Cerebellar cortex (tissue), 1 donor: ENCODE measurements around the gene GPR161.

Source experiments
- DNase-seq: peaks from one replicate; pipeline ENCODE4 v3.0.0-alpha.2; 2015; ENCODE audit warnings: low spot score

Gene GPR161

DNA sequence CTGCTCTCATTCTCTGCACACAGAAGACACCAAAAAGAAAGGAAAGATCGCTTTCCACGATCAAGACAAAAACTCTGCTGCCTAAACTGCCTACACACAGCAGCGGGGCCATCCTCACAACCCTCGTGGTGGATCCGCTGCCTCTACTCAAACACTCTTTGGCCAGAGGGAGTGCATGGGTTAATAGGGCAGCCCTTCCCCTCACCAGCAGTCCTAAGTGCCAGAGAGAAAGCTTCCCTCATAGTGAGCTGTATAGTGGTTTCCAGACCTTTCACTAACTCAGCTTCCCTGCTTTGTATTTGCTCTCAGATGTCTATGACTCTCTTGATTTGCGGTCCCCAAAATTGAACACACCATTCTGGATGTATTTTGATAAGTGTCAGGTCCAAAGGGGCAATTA is 30.9 kb downstream of the GPR161 start:
- no peak for DNase-seq

DNA sequence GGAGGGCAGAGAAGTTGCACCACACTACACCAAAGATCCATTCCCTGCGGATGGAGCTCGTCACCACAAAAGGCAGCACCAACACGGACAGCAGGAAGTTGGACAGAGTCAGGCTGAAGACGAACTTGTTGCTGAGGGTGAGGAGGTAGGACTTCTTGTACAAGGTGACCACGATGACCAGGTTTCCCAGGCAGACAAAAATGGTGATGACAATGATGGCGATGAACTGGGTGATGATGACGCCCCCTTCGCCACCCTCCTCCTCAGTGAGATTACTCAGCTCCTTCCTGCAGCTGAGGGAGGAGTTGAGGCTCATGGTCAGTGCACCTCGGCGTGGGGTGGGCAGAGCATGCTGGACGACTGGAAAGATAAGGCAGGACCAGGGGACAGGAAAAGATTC is 32.2 kb downstream of the GPR161 start:
- no peak for DNase-seq

DNA sequence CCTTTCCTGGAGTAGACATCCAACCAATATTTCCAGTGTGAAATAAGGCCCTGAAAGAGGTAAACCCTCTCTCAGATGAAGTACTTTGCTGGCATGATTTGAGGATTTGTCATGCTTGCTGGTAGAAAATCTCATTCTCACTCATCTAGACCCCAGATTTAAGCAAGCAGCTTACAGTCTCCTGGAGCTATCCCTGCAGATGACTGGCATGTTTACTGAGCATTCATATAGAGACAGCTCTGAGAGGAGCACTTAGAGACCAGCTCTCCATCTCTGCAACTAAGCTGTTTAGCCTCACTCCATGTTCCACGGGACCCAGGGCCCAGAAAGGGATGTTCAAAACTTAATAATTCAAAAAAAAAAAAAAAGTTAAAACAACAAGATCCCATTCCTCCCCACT is 34.2 kb downstream of the GPR161 start:
- DNase-seq: no peak

DNA sequence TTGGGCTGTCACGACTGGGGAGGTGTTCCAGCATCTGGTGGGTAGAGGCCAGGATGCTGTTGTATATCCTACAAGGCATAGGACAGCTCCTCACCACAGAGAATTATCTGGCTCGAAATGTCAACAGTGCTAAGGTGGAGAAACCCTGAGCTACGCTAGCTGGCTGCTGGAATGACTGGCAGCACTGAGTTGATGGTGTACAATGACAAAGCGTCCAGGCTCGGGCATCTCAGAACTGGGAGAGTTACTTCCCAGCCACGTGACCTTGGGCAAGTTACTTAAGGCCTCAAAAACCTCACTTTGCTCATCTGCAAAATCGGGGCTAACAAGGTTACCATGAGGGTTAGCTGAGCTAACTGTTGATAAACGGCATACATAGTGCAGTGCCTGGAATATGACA is 35.4 kb downstream of the GPR161 start:
- no peak for DNase-seq

DNA sequence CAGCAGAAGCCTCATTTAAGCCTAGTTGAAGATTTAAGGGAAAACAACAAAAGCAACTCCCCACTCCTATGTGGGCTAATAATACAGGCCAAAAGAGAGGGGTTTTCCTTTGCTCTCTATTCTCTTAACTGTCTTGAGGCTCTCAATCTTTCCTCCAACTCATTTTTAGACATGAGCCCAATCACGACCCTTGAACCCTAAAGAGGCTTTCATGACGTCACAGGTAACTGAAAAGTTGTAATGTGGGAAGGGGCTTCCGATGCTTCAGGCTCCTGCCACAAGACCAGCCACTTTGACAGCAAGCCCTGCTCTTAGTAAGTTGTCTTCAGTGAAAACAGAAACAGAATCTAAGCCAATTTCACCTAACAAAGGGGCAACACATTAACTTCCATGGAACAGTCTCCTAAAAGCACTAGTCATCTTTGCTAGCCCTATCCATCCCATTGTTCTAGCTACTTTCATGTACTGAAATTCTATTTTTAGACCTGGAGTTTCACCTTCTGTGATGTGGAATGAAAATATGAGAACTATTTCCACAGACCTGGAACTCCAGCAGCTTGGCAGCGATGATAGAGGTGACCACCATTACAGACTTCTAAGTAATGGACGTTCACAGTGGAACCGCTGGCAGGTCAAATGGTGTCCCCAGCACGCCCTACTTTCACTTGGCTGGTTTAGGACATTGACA is 36.3 kb downstream of the GPR161 start:
- no peak for DNase-seq

DNA sequence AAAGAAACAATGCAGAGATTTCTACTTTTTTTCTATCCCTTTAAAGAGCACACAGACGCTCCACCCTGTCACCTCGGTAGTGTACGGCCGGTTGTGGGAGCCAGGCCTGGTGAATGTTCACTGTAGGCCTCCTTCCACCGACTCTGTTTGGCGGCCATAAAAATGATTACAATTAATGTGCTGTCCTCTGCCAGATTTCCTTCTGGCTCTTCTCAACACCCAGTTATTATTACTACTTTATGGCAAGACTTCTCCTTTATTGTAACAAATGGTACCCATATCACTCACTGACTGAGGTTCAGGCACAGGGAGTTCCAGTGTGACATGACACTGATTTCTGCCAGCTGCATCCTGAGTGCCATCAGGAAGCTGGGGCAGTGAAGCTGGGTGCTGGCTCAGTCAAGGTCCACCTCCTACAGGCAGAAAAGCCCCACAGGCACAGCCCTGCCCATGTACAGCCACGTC is 37.4 kb downstream of the GPR161 start:
- DNase-seq: no peak

DNA sequence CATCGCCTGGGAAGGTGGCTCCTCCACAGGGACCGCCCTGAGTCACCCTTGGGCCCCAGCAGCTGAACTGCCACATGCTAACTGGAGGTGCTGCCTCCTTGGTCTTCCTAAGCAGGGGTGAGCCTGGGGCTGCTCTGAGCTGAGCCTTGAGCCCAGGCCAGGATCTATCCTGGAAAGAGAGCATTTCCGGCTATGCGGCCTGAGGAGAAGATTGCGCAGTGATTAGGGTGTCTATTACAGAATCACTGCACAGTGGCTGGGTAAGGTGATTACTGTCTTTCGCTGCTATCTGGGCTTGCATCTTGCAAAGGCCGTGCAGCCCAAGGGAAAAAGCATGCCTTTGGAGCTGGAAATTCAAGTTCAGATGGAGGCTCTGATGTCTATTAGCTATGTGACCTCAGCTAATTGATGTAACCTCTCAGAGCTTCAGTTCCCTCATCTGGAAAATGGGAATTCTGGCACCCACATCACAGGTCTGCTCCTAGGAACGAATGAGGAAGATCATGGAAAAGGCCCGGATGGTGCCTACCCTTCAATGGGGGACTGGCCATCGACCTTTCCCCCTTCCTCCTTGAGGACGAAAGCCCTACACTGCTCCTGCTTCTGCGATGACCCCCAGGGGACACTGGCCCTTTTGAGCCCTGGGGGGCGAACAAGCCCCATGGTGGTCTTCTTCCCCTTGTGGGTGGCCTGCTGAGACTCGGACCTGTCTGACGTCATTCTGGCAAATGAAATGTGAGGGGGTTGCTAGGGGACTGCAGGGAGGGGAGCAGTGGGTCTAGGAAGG is 38.0 kb downstream of the GPR161 start:
- DNase-seq: no peak

DNA sequence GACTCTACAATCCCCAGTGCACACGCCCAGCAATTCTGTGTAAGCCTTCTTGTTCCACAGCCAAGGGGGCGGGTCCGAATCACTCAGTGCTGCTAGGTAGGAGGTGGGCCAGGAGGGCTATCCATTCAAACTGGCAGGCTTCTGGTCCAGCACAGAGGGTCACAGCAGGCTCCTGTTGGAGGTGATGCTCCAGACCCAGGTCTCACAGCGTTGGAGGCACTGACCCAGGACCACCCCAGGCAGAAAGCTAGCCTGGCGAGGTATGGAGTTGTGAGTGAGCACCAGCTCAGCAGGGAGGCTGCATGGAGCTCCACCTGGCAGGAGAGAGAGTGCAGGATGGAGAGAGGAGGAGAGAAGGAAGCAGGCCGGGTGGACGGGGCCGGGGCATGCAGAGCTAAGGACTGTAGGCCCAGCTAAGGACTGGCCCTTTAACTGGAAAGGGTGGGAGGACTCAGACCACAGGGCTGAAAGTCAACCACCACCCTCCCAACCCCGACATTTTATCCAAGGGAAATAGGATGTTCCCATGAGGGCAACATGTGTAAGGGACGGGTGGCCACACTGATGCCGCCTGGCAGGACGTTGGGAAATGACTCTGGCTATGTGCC is 38.7 kb downstream of the GPR161 start:
- no peak for DNase-seq

DNA sequence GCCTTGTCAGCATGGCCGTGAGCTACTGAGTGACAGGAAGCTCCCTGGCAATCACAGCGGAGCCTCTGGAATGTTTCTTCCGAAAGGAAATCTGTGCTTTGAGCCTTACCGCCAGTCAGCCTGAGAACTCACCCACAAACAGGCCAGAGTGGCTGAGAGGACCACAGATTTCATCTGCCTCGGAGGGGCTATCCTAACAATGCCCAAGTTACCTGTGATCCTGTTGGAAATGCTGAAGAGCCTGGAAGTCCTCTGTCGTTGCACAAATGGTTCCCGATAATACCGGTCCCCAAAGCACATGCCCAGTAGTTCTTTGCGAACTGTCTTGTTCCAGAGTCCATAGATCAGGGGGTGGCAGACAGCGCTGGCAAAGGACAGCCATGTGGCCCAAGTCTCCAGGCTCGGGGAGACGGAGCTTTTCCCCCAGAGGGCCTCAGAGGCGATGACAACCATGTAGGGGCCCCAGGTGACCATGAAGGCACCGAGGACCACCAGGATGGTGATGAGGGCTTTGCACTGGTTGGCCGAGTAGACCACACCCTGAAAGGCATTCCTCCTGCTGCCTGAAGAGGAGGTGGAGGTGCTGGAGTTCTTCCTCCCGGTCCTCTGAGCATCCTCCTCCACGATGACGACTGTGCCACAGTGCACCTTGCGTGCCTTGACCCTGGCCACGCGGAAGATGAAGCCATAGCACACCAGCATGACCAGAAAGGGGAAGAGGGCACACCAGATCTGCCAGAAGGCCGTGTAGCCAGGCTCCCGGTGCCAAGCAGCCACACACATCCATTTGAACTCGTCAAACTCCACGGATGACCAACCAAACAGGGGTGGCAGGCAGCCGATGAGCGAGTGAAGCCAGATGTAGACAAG is 40.2 kb downstream of the GPR161 start:
- no peak for DNase-seq

DNA sequence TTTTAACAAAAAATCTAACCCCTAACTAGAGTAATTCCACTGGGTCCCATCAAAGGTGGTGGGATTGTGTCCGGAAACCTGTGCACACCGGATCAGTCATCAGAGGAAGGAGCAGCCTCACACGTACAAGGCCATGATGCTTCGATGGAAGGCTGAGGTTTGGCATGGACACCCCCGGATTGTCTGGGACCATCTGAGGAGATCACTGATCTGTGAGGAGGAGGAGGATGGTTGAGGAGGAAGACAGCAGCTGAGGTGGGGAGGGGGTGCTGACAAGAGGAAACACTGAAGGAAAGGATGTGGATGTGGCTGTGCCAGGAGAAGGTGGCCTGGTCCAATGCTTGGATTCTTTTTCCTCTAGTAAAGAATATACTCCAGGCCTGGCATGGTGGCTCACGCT is 41.3 kb downstream of the GPR161 start:
- DNase-seq: no peak

DNA sequence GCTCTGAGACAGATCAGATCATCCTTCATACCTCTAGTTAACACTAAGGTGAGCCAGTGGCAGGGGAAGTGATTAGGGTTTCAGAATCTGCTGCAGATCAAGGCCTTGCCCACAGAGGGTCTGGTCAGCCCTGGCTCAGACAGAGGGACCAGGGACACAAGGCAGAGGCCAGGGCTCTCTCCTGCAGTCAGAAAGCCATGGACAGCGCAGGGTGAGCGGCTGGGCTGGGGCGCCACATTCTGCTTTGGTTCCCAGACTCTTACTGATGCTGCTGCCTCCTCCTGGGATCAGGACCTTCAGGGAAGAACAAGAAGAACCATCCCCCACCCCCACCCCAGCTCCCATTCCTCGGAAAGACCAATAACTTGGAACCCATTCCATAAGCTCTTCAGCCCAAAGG is 43.1 kb downstream of the GPR161 start:
- DNase-seq: no peak

DNA sequence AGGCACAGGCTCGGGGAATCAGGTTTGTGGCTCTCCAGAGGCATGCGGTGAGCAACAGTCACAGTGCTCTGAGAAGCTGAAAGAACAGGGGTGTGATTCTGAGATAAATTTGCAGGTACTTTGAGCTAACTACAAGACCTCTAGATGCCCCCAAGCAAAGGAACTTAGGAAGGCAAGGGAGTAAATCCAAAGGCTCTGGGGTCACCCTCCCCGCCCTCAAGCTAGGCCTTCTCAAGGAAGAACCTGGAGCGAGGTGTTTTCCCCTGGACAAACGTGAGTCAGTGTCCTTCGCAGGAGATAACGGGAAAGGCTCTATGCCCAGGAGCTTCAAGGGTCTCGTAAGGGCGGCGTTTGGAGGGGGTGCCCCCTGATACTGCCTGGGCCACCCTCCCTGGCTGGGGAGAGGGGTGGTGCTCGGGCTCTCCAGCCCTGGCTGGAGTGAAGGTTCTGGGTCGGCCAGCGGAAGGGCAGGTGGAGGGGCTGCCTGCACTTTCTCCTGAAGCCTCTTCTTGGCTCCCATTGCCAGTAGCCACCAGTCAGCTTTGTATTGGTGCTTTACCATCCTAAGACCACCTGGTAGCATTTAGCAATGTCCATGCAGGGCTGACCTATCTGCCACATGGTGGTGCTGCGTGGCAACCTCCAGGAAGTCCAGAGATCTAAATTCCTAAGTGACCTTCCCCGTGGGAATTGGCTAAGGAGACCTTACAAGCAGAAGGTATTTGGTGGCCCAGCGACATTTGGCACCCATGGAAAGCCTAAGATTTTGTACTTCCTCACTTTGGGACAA is 44.0 kb downstream of the GPR161 start:
- DNase-seq: peak; percentile 49

DNA sequence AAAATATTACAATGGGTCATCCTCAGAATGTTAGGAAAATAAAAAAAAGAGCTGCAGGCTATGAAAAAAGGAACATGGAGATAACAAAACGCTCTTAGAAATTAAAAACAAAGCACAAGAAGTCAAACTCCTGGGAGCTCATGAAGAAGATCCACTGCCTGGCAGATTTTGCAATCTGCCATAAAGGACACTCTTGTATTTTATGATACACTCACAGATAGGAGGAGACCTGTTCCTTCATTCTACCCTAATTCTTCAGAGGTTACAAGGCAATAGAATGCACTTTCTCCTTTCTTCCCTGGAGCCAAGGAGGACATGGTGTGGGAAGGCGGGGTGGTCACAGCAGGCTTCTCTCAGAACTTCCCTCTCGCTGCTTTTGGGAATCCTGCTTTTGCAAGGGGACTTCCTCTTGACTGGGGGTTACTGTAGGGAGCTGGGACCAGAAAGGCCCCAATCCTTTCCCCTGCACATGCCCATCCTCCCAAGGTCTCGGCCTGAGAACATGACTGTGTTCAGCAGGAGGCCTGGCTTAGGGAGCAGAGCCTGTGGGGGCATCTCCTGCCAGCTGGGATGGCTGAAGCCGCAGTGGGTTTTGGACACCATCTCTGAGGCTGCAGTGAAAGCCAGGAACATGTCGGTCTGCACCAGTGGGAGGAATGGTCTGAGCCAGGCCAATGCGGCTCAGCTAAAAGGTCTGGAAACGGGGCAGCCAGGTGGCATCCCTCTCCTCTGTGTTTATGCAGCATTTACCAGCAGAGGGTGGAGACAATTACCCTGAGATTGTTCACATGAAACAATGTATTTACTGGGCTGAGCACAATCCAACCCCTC is 44.8 kb downstream of the GPR161 start:
- DNase-seq: peak; percentile 82

DNA sequence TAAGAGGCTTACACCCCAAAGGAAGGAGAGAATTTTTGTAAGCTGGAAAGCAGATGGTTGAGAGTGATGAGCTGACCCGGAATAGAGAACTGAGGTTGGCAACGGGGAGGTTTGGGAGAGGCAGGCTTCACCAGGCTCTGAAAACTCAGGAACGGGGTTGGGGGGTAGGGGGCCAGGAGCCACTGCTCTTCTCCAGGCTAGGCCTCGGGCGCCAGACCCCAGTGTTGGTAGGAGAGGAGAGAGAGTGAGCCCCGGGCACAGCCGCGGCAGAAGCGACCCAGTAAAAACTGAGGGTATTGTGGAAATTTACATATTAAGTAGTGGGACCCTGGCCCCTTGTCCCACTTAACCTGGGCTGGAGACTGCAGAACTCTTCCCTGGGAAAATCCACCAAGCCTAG is 45.7 kb downstream of the GPR161 start:
- no peak for DNase-seq

DNA sequence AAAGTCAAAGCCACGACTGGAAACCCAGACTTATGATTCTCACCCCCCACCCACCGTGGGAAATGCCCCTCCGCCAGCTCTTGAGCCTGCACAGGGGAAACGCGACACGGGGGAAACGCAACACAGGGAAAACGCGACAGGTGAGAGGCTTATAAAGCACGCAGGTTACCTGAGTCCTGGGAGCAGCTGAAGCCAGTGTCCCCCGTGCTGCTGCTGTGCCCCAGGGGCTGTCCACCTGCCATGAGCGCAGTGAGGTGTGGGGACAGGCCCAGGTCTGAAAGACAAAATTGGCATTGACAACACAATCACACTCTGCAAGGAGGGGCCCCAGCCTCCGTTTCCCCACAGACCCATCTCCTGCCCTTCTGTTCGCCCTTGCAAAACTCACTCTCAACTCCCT is 46.3 kb downstream of the GPR161 start:
- DNase-seq: no peak

DNA sequence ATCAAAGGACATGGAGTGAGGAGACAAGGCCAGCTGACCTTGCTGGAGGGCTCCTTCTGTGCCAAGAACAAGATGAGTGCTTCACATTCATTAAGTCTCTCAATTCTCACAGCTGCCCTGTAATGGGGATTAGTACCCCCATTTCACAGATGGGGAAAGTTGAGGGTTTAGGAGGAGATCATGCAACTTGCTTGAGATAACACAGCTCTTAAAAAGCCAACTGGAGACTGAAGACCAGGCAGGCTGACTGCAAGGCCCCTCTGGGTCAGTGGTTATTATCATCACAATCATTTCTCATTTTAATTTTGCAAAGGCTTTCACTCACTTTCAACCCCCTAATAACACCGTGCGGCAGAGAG is 46.8 kb downstream of the GPR161 start:
- DNase-seq: no peak

DNA sequence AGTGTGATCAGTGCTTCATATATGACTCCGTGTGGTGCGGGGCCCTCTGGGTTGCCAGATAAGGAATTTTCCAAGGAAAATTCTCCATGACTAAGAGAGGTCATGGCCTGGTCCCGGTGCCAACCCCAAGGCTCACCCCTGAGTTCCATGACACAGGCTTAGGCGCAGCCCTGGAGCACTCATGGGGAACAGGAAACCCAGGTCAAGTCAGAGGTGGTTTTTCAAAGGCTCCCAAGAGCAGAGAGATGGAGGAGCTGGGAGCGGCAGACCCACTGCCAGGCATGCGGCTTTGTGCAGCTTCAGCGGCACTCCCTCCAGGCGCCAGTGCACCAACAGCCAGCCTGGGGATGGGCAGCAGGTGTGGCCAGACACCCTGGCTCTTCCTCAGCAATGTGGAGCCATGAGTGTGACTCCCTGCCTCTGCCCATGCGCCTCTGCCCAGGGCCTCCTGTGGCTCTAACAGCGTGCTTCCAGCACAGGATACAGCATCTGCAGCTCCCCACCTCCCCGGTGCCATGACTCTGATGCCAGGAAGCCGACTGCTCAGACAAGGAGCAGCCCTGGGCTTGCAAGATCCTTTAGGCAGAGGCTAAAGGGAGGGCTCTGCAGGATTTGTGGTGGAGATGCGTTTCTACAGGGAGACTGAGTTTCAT is 47.3 kb downstream of the GPR161 start:
- DNase-seq: no peak

DNA sequence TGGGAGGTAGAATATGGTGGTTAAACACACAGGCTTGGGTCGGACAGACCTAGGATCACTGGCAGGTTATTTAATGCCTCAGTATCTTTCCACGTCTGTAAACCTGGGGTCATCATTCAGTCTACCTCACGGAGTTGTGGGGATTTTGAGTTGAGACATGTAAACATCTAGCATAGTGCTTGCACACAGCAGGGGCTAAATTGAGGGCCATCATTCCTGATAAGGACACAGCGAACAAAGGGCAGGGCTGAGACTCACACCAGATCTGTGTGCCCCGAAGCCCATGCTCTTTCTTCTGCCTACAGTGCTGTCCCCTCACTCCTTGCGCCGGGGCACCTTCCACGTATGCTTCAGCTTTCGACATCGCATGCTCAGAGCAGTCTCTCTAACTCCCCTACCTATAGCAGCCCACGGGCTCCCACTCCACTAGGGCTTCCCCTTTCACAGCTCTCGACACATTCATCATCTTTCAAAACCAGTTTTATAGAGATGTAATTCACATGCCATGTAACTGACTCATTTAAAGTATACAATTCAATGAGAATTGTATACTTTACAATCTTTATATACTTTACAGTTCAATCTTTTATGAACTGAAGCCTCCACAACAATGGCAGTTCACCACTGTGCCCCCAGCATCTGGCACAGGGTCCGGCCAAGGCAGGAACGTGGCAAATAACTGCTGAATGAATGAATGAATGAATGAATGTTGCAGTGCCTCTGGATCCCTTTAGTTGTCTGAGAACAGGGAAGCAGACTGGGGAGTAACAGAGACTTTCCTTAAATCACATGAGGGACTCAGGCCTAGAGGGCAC is 48.0 kb downstream of the GPR161 start:
- DNase-seq: no peak

DNA sequence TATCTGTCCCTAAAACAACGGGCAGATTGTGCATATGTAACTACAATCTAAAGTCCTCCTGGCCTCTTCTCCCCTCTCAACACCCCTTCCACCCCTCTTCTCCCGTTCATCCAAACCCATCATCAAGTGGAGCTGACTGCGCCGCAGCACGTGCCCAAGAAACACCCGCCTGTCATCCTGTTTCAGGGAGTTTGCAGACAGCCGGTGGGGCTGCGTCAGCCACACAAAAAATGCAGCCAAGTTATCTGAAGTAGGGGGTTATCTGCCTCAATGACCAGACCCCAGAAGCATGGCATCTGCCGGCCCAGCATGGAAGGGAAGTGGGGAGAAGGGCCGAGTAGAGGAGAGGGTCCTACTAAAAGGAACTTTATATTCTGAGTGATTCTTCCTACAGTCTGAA is 49.0 kb downstream of the GPR161 start:
- DNase-seq: no peak
